Measurements from ENCODE around the gene PBX4.

The PBX4 gene

GRCh38 chr19:19581391-19581790, 37.1 kb downstream of the PBX4 start:
- H3K4me1 ChIP-seq (ENCODE audit: insufficient read depth, low read length, severe bottlenecking), result no peaks in the 10 kb centered on the region
- no peak overlapping the region for H3K4me3 ChIP-seq (ENCODE audit: low read depth, low read length, poor library complexity, severe bottlenecking)
- no peaks in the 10 kb centered on the region for H3K27me3 ChIP-seq (ENCODE audit: insufficient read depth, low read length)
- H3K9me3 ChIP-seq (ENCODE audit: low read length), result no peaks in the 10 kb centered on the region
- H2AFZ ChIP-seq (ENCODE audit: low read length), result no peak overlapping the region
- H3K9me2 ChIP-seq (ENCODE audit: low read depth, low read length), result no peaks in the 10 kb centered on the region
- no peak overlapping the region for H3K4me2 ChIP-seq (ENCODE audit: low read length)
- H3K79me2 ChIP-seq (ENCODE audit: insufficient read depth, low read length), result no peaks in the 10 kb centered on the region
- TF ChIP-seq CTCF (IDR thresholded peaks at IDR 0.05; ENCODE audit: low read length) (no peak), EZH2 (IDR thresholded peaks at IDR 0.05; ENCODE audit: borderline replicate concordance, low read length) (no peak)
- no peaks in the 10 kb centered on the region for H4K20me1 ChIP-seq (ENCODE audit: insufficient read depth, low read length)
- no peak overlapping the region for H3K9ac ChIP-seq (ENCODE audit: low read length)
- no peaks in the 10 kb centered on the region for H3F3A ChIP-seq (ENCODE audit: insufficient read depth, low read length)
- H3K36me3 ChIP-seq (ENCODE audit: insufficient read depth, low read length), result no peaks in the 10 kb centered on the region
- no peak overlapping the region for H3K27ac ChIP-seq (ENCODE audit: low read depth, low read length, poor library complexity, severe bottlenecking)

GRCh38 chr19:19580418-19580817, 38.1 kb downstream of the PBX4 start:
- no peak overlapping the region for H3K4me3 ChIP-seq (ENCODE audit: low read depth, low read length, poor library complexity, severe bottlenecking)
- no peak overlapping the region for H2AFZ ChIP-seq (ENCODE audit: low read length)

GRCh38 chr19:19579533-19580361, 38.7 kb downstream of the PBX4 start:
- H3K9me2 ChIP-seq (ENCODE audit: low read depth, low read length), result no peaks in the 10 kb centered on the region
- H3K9me3 ChIP-seq (ENCODE audit: low read length), result no peaks in the 10 kb centered on the region
- no peak overlapping the region for H3K27ac ChIP-seq (ENCODE audit: low read depth, low read length, poor library complexity, severe bottlenecking)
- H4K20me1 ChIP-seq (ENCODE audit: insufficient read depth, low read length), result no peaks in the 10 kb centered on the region
- no peak overlapping the region for H3K4me3 ChIP-seq (ENCODE audit: low read depth, low read length, poor library complexity, severe bottlenecking)
- no peak overlapping the region for H3K4me2 ChIP-seq (ENCODE audit: low read length)
- H3F3A ChIP-seq (ENCODE audit: insufficient read depth, low read length), result no peaks in the 10 kb centered on the region
- H3K4me1 ChIP-seq (ENCODE audit: insufficient read depth, low read length, severe bottlenecking), result no peaks in the 10 kb centered on the region
- no peak overlapping the region for H3K9ac ChIP-seq (ENCODE audit: low read length)
- H3K79me2 ChIP-seq (ENCODE audit: insufficient read depth, low read length), result no peaks in the 10 kb centered on the region
- no peaks in the 10 kb centered on the region for H3K36me3 ChIP-seq (ENCODE audit: insufficient read depth, low read length)
- H3K27me3 ChIP-seq (ENCODE audit: insufficient read depth, low read length), result no peaks in the 10 kb centered on the region
- H2AFZ ChIP-seq (ENCODE audit: low read length), result no peak overlapping the region
- TF ChIP-seq CTCF (IDR thresholded peaks at IDR 0.05; ENCODE audit: low read length) (no peak), EZH2 (IDR thresholded peaks at IDR 0.05; ENCODE audit: borderline replicate concordance, low read length) (no peak)

More at GRCh38 chr19:19580418-19580817, 38.1 kb downstream of the PBX4 start:
- Histone ChIP-seq H3K4me2 (ENCODE audit: low read length) (no peak overlapping the region), H3F3A (ENCODE audit: insufficient read depth, low read length) (no peaks in the 10 kb centered on the region), H3K9ac (ENCODE audit: low read length) (no peak overlapping the region), H3K27ac (ENCODE audit: low read depth, low read length, poor library complexity, severe bottlenecking) (no peak overlapping the region), H3K27me3 (ENCODE audit: insufficient read depth, low read length) (no peaks in the 10 kb centered on the region), H3K4me1 (ENCODE audit: insufficient read depth, low read length, severe bottlenecking) (no peaks in the 10 kb centered on the region), H4K20me1 (ENCODE audit: insufficient read depth, low read length) (no peaks in the 10 kb centered on the region), H3K79me2 (ENCODE audit: insufficient read depth, low read length) (no peaks in the 10 kb centered on the region), H3K36me3 (ENCODE audit: insufficient read depth, low read length) (no peaks in the 10 kb centered on the region), H3K9me3 (ENCODE audit: low read length) (no peaks in the 10 kb centered on the region), H3K9me2 (ENCODE audit: low read depth, low read length) (no peaks in the 10 kb centered on the region)
- TF ChIP-seq EZH2 (IDR thresholded peaks at IDR 0.05; ENCODE audit: borderline replicate concordance, low read length), result no peak
- no peak for TF ChIP-seq CTCF (IDR thresholded peaks at IDR 0.05; ENCODE audit: low read length)

Data from OCI-LY1 (cell line).